Activated naive CD8-positive, alpha-beta T cell treated with anti-CD3 and anti-CD28 coated beads, Interleukin-2, amount 50 U/mL, for 24 hours (primary cell): ENCODE measurements around the gene C4B.
"Not testable (repeated sequence)": the region's sequence is repeated elsewhere in the genome, so short reads cannot be mapped to it uniquely, and the experiment has no call there.

ENCODE experiments used
- ATAC-seq: fragments of 150-1000 bp; cut with Tn5 transposase; one replicate; pipeline ENCODE4 v1.10.0; 2021
- DNase-seq: peaks from one replicate; pipeline ENCODE4 v3.0.0; 2021
- H3K27ac Mint-ChIP-seq: one replicate; pipeline ENCODE4 v1.8.0; 2021; ENCODE audit warnings: mild to moderate bottlenecking, mixed read lengths
- H3K27me3 Mint-ChIP-seq: one replicate; pipeline ENCODE4 v1.8.0; 2021; ENCODE audit warnings: mixed read lengths
- H3K36me3 Mint-ChIP-seq: one replicate; pipeline ENCODE4 v1.8.0; 2021; ENCODE audit warnings: low read depth, mixed read lengths
- H3K4me1 Mint-ChIP-seq: one replicate; pipeline ENCODE4 v1.8.0; 2021; ENCODE audit warnings: mixed read lengths
- H3K4me3 Mint-ChIP-seq: one replicate; pipeline ENCODE4 v1.8.0; 2021; ENCODE audit warnings: mild to moderate bottlenecking, moderate library complexity, mixed read lengths
- H3K9me3 Mint-ChIP-seq: one replicate; pipeline ENCODE4 v1.8.0; 2021; ENCODE audit warnings: mixed read lengths

The C4B gene

DNA sequence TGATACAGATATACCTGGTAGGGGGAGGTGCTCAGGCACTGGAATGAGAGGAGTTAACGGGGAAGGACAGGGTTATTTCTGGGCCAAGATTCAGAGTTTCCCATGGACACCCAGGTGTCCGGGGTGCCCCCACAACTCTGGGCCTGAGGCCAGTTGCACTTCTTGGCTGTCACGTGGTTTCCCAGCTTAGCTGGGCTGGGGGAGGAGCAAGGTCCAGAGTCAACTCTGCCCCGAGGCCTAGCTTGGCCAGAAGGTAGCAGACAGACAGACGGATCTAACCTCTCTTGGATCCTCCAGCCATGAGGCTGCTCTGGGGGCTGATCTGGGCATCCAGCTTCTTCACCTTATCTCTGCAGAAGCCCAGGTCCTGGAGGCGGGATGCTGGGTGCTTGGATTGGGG is at the start of gene C4B:
Gene C4B, plus strand, starts transcription at position 249 of the 400 bp plus-strand sequence. Its CDS starts 51 bp downstream, at position 300.
- not testable (repeated sequence) for H3K4me3 Mint-ChIP-seq, DNase-seq, H3K36me3 Mint-ChIP-seq, H3K27me3 Mint-ChIP-seq, H3K4me1 Mint-ChIP-seq, ATAC-seq, H3K27ac Mint-ChIP-seq, H3K9me3 Mint-ChIP-seq

DNA sequence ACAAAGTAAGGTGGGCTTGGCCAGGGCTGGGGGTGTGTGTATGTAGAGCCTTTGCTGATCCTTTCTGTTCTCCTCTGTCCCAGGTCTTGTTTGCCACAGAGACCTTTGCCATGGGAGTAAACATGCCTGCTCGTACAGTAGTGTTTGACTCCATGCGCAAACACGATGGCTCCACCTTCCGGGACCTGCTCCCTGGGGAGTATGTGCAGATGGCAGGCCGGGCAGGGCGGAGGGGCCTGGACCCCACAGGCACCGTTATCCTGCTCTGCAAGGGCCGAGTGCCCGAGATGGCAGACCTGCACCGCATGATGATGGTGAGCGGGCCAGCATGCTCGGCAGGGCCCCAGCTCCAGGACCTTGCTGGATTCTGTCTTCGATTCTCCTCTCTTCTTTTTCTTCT is 48.9 kb upstream of the C4B start:
- Mint-ChIP-seq H3K36me3 (peaks cover 50% of the 10 kb centered on the region), H3K27ac (no peak overlapping the region), H3K27me3 (no peaks in the 10 kb centered on the region), H3K4me3 (no peak overlapping the region), H3K4me1 (peaks cover 19% of the 10 kb centered on the region), H3K9me3 (no peaks in the 10 kb centered on the region)
- no peak for ATAC-seq
- DNase-seq = no peak

DNA sequence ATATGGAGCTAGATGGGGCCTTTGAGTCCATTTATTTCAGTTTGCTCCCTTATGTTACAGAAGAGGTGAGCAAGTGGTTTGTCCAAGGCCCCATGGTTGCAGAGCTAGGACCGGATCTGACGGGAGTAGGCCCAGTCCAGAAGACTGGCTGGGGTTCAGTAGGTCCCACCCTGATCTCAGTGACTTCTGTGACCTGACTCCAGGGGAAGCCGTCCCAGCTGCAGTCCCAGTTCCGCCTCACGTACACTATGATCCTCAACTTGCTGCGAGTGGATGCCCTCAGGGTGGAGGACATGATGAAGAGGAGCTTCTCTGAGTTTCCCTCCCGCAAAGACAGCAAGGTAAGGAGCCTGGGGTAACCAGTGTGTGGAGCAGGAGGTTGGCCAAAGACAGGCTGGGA is 48.1 kb upstream of the C4B start:
- peaks cover 21% of the 10 kb centered on the region for H3K4me1 Mint-ChIP-seq
- no peaks in the 10 kb centered on the region for H3K9me3 Mint-ChIP-seq
- ATAC-seq (no peak), DNase-seq (no peak)
- no peaks in the 10 kb centered on the region for H3K27me3 Mint-ChIP-seq
- peaks cover 44% of the 10 kb centered on the region for H3K36me3 Mint-ChIP-seq
- H3K27ac Mint-ChIP-seq = no peak overlapping the region
- no peak overlapping the region for H3K4me3 Mint-ChIP-seq

DNA sequence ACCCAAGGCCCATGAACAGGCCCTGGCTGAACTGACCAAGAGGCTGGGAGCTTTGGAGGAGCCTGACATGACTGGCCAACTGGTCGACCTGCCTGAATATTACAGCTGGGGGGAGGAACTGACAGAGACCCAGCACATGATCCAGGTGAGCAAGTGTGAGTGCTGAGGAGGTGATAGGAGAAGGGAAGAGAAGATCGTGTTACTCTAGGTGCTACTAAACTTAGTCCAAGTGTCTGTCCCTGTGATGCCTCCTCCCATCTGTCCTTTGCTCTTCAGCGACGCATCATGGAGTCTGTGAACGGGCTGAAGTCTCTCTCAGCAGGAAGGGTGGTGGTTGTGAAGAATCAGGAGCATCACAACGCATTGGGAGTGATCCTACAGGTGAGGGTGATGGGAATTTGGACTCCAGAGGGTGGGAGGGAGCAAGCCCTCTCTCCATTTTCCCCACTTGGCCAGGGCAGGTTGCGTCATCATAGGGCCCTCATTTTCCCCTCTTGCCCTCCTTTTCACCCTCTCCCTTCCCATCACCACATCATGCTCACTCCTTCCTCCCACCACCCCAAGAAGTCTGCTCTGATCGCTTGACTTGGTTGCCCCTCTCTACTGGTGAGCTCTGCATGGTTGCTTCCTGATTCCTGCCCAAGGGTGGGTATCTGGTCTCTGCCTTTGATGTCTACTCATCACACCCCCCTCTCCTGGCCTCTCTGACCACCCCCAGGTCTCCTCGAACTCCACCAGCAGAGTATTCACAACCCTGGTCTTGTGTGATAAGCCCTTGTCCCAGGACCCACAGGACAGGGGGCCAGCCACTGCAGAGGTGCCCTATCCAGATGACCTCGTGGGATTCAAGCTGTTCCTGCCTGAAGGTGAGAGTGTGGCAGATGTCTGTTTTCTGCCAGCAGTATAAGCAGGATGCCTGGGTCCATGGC is 47.3 kb upstream of the C4B start:
- Mint-ChIP-seq H3K4me1 (peaks cover 24% of the 10 kb centered on the region), H3K4me3 (no peak overlapping the region), H3K36me3 (peaks cover 40% of the 10 kb centered on the region)

DNA sequence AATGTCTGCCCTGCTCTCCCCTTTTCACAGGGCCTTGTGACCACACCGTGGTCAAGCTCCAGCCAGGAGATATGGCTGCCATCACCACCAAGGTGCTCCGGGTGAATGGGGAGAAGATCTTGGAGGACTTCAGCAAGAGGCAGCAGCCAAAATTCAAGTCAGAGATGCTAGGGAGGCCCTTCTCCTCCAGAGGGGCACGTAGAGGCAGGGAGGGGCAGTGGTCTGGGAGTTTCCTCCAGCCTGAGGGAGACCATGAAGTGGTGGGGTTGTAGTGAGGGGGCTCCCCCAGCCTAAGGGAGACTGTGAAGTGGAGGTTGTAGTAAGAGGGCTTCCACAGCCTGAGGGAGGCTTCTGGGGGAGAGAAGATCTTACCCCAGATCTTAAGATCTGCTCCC is 46.7 kb upstream of the C4B start:
- no peaks in the 10 kb centered on the region for H3K9me3 Mint-ChIP-seq
- H3K4me1 Mint-ChIP-seq = peaks cover 29% of the 10 kb centered on the region
- no peak overlapping the region for H3K4me3 Mint-ChIP-seq
- DNase-seq (no peak), ATAC-seq (no peak)
- no peak overlapping the region for H3K27ac Mint-ChIP-seq
- peaks cover 4% of the 10 kb centered on the region for H3K27me3 Mint-ChIP-seq
- peaks cover 36% of the 10 kb centered on the region for H3K36me3 Mint-ChIP-seq

More for the DNA sequence above, 47.3 kb upstream of the C4B start:
- DNase-seq (no peak), ATAC-seq (no peak)
- no peak overlapping the region for H3K27ac Mint-ChIP-seq
- peaks cover 4% of the 10 kb centered on the region for H3K27me3 Mint-ChIP-seq
- H3K9me3 Mint-ChIP-seq = no peaks in the 10 kb centered on the region

DNA sequence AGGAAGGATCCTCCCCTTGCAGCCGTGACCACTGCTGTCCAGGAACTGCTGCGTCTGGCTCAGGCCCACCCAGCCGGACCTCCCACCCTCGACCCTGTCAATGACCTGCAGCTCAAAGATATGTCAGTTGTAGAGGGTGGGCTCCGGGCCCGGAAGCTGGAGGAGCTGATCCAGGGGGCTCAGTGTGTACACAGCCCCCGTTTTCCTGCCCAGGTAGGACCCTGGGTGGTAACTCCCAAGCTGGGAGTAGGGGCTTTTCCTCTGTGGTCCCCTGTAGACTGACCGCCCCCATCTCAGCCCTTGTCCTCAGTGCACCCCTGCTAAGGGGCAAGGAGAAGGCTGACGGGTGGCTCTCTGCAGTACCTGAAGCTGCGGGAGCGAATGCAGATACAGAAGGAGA is 46.3 kb upstream of the C4B start:
- Mint-ChIP-seq H3K27me3 (peaks cover 4% of the 10 kb centered on the region), H3K36me3 (peaks cover 33% of the 10 kb centered on the region), H3K9me3 (no peaks in the 10 kb centered on the region), H3K4me3 (no peak overlapping the region), H3K27ac (no peak overlapping the region), H3K4me1 (peaks cover 33% of the 10 kb centered on the region)
- DNase-seq (no peak), ATAC-seq (no peak)

DNA sequence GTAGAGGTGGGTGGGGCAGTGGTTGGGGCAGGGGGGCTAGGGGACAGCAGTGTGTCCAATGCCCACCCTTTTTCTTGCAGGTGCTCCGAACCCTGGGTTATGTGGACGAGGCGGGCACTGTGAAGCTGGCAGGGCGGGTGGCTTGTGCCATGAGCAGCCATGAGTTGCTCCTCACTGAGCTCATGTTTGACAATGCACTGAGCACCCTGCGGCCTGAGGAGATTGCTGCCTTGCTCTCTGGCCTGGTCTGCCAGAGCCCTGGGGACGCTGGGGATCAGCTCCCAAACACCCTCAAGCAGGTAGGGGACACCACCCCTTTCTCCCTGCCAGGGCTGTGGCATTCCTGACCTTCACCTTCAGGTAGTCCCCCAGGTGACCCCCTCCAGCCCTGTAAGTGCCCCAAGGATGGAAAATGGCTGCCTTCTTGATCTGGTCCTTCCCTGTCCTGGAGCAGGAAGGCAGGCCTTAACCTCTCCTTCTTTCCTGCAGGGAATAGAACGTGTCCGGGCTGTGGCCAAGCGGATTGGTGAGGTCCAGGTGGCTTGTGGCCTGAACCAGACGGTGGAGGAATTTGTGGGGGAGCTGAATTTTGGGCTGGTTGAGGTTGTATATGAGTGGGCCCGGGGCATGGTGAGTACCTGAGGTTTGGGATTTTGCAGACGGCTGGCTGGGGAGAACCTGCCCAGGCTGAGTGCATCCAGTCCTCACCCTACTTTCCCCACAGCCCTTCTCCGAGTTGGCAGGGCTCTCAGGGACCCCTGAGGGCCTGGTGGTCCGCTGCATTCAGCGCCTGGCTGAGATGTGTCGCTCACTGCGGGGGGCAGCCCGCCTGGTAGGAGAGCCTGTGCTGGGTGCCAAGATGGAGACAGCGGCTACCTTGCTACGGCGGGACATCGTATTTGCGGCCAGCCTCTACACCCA is 45.5 kb upstream of the C4B start:
- H3K36me3 Mint-ChIP-seq = peaks cover 30% of the 10 kb centered on the region
- DNase-seq = no peak
- no peak overlapping the region for H3K27ac Mint-ChIP-seq
- H3K9me3 Mint-ChIP-seq = no peaks in the 10 kb centered on the region
- H3K27me3 Mint-ChIP-seq = peaks cover 4% of the 10 kb centered on the region
- ATAC-seq = no peak
- H3K4me3 Mint-ChIP-seq = no peak overlapping the region
- peaks cover 40% of the 10 kb centered on the region for H3K4me1 Mint-ChIP-seq

DNA sequence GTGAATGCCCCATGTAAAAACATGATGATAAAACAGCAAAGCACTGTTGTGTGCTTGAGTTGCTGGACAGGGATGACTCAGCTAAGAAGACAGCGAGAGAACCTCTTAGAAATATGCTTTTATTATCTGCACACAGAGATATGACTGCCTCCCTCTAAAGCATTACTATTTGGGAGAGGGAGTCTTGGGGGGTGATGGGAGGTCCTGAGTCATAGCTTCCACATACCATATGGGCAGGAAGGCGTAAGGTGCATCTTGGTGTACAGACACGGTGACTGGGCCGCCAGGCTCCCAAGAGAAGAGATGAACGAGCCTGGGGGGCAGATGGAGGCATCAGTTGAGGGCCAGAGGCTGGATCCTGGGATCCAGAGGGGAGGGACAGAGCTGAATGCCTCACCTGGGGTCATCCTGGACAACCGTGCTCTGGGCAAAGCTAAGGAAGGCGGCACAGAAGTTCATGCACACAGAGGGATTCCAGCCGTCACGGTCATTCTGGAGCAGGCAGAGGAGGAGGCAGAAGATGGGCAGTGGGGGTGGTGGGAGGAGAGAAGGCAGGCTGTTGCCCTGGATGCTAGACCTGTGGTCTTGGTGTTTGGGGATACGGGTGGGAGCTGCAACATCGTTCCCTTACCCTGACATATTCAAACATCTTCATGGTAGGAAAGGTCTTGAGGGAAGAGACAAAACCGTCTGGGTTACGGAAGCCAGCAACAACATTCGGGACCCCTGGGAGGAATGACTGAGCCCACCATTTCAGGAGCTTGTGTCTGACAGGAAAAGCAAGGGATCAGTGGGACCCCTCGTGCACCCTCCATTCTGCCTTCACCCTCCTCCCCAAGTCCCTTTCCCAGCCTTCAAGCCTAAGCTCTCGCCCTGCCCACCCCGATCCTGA is 44.6 kb upstream of the C4B start:
- H3K4me1 Mint-ChIP-seq = peaks cover 46% of the 10 kb centered on the region
- DNase-seq = no peak
- peak overlapping the region; percentile 99 for H3K27ac Mint-ChIP-seq
- no peak for ATAC-seq
- peaks cover 27% of the 10 kb centered on the region for H3K36me3 Mint-ChIP-seq
- H3K9me3 Mint-ChIP-seq = no peaks in the 10 kb centered on the region
- H3K27me3 Mint-ChIP-seq = peaks cover 4% of the 10 kb centered on the region
- peak overlapping the region; percentile 87 for H3K4me3 Mint-ChIP-seq

DNA sequence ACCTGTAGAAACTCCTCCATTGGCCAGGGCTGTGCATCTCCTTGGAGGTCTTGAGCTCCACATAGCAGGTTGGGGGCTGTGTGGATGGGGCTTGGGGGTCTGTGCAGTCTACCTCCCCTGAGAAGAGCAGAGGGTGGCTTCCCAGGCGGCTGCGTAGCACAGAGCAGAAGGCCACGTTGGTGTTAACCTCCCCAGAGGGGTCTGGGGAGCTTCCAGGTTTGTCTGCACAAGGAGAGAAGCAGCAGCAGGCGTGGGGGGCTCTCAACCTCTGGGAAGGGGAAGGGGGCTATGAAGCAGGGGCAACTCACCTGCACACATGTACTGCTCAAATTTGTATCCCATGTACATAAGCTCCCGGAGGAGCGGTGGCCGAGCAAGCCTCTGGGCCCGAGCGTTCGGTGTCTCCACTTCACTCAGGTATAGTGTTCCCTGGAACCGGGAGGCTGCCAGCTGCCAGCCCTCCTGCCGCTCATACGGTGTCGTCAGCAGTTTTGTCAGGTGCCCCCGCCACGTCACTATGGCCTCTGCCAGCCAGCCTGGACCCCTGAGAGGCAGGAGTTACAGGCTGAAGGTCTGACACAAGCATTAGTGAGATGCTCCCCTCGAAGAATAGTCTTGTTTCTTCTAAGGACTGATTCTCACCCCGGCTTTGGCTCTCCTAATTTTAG is 43.9 kb upstream of the C4B start:
- Mint-ChIP-seq H3K4me1 (peaks cover 46% of the 10 kb centered on the region), H3K36me3 (peaks cover 26% of the 10 kb centered on the region), H3K9me3 (no peaks in the 10 kb centered on the region), H3K27ac (peak overlapping the region; percentile 99), H3K27me3 (peaks cover 4% of the 10 kb centered on the region), H3K4me3 (peak overlapping the region; percentile 87)
- no peak for ATAC-seq
- no peak for DNase-seq

DNA sequence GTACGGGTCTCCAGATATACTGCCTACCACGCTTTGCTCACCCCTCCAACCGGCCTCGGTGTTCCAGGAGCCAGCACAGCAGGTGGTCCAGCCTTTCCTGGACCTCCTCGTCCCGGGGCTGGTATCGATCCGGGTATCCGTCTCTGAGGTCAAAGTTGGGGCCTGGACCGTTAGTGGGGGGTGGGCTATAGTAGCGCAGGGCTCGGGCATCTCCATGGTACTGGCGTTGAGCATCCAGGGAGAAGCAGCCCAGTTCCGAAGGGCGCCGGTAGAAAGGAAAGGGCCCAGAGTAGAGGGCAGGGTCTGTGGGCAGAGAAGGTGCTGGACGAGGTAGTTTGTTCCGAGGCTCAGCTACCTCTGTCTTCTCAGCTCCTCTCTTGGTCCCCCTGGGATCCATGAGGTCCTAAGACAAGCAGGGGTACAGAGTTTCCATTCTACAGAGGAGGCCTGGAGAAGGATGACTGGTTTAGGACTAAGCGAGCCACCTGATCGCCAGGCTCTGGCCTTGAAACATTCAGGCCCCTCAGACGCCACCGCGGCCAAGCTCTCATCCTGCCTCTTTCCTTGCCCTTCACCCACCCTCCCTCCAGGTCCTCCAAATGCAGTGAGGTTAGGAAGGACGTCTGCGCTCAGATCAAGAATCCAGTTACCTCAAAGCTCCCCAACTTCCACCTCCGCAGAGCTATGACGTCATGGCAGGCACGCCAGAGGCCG is 43.2 kb upstream of the C4B start:
- H3K36me3 Mint-ChIP-seq = peaks cover 26% of the 10 kb centered on the region
- ATAC-seq = no peak

DNA sequence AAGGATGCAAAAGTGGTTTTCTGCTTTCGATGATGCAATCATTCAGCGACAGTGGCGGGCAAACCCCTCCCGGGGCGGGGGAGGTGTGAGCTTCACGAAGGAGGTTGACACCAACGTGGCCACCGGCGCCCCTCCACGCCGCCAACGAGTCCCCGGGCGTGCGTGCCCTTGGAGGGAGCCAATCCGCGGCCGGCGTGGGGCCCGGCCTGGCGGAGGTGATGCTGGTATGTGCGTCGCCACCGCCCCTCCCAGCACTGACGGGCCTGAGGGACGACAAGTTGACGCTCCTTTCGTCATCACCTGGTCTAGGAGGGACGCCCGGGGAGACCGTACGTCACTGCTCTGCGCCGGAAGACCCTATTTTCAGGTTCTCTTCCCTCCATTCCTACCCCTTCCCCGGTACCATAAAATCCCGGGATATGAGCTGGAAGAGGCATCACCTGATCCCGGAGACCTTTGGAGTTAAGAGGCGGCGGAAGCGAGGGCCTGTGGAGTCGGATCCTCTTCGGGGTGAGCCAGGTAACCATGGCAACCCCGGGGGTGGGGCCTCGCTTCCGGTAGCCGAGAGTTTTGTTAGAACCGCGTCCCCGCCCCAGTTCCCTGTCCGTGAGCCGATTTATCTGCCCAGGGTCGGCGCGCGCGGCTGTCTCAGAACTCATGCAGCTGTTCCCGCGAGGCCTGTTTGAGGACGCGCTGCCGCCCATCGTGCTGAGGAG is 42.4 kb upstream of the C4B start, which contains the start of gene DXO:
Gene DXO, minus strand, starts transcription at position 146 of the 716 bp plus-strand sequence. CDS start 463 bp downstream, outside the sequence.
- DNase-seq (peak; percentile 96), ATAC-seq (peak; percentile 97)
- H3K27me3 Mint-ChIP-seq = peaks cover 4% of the 10 kb centered on the region
- no peaks in the 10 kb centered on the region for H3K9me3 Mint-ChIP-seq
- peak within 1 kb of the TSS; percentile 87 for H3K4me3 Mint-ChIP-seq
- H3K36me3 Mint-ChIP-seq = peaks cover 31% of the 10 kb centered on the region
- H3K27ac Mint-ChIP-seq = peak within 1 kb of the TSS; percentile 99
- peaks cover 46% of the 10 kb centered on the region for H3K4me1 Mint-ChIP-seq

More for the DNA sequence above, 43.2 kb upstream of the C4B start:
- H3K4me1 Mint-ChIP-seq = peaks cover 46% of the 10 kb centered on the region
- H3K27ac Mint-ChIP-seq = peak overlapping the region; percentile 99
- H3K4me3 Mint-ChIP-seq = peak overlapping the region; percentile 87
- DNase-seq = no peak
- peaks cover 4% of the 10 kb centered on the region for H3K27me3 Mint-ChIP-seq
- H3K9me3 Mint-ChIP-seq = no peaks in the 10 kb centered on the region

DNA sequence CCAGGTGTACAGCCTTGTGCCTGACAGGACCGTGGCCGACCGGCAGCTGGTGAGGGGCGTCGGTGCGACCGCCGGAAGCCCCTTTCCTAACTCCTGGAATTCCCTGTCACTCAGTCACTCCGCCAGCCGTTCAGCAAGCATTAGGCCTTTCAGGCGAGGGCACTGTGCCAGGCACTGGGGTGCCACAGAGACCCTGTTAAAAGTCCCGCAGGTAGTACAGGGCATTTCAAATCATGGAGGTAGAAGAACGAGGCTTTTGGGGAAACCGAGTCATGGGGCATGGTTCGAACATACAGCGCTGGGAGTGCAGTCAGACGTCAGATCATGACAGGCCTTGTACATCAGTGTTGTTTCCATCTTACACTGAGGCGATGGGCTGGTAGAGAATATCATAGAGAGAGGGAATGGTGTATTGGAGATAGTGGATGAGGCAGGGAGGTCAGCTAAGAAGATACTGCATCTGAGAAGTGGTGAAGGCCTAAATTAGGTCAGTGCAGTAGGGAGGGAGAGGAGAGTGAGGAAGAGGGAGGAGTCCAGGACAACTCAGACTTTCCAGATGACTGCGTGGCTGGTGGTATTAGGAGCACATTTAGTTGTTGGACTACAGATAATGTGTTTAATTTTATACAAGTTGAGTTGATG is 41.8 kb upstream of the C4B start:
- Mint-ChIP-seq H3K27ac (peak overlapping the region; percentile 99), H3K4me1 (peaks cover 46% of the 10 kb centered on the region), H3K4me3 (peak overlapping the region; percentile 87), H3K36me3 (peaks cover 27% of the 10 kb centered on the region), H3K9me3 (no peaks in the 10 kb centered on the region), H3K27me3 (peaks cover 4% of the 10 kb centered on the region)
- DNase-seq (no peak), ATAC-seq (peak; percentile 6)
